NCI-H446 (cell line): Measurements from ENCODE around the gene OR14J1.
"Not testable (repeated sequence)": the region's sequence is repeated elsewhere in the genome, so short reads cannot be mapped to it uniquely, and the experiment has no call there.

Experiments used
- DNase-seq, 2 experiments: peaks; one replicate each; lab custom pipeline; 2025; lab: John Stamatoyannopoulos, UW

The OR14J1 gene

GRCh38 chr6:29301316-29301715 lies at the start of gene OR14J1:
Gene OR14J1 (plus strand): TSS chr6:29301701. CDS start chr6:29306690, 4,989 bp downstream.
- no peak for DNase-seq

GRCh38 chr6:29251736-29252135 lies 49.8 kb upstream of the OR14J1 start:
- DNase-seq = no peak

- no peak for DNase-seq
These were observed 46.0 kb upstream of the OR14J1 start for GRCh38 chr6:29255530-29255929.

GRCh38 chr6:29259721-29260120 lies 41.8 kb upstream of the OR14J1 start:
- no peak for DNase-seq

- DNase-seq = no peak
These were observed 38.5 kb upstream of the OR14J1 start for GRCh38 chr6:29263001-29263400.

GRCh38 chr6:29294499-29294914 lies 7.0 kb upstream of the OR14J1 start:
- DNase-seq = no peak

GRCh38 chr6:29295181-29295585 lies 6.3 kb upstream of the OR14J1 start:
- DNase-seq = no peak

- no peak for DNase-seq
These were observed 5.9 kb upstream of the OR14J1 start for GRCh38 chr6:29295623-29296022.

- no peak for DNase-seq
These were observed 18.4 kb downstream of the OR14J1 start for GRCh38 chr6:29319931-29320330.

GRCh38 chr6:29323332-29323731 lies 21.8 kb downstream of the OR14J1 start:
- not testable (repeated sequence) for DNase-seq

GRCh38 chr6:29325777-29326176 lies 24.3 kb downstream of the OR14J1 start:
- DNase-seq = no peak

GRCh38 chr6:29332676-29333075 lies 31.2 kb downstream of the OR14J1 start:
- no peak for DNase-seq

- no peak for DNase-seq
These were observed 34.8 kb downstream of the OR14J1 start for GRCh38 chr6:29336269-29336668.

GRCh38 chr6:29345380-29345779 lies 43.9 kb downstream of the OR14J1 start:
- DNase-seq = no peak

GRCh38 chr6:29349348-29349747 lies 47.8 kb downstream of the OR14J1 start:
- DNase-seq = not testable (repeated sequence)

- DNase-seq = no peak
These were observed 53.5 kb downstream of the OR14J1 start for GRCh38 chr6:29354980-29355379.

GRCh38 chr6:29355603-29356002 lies 54.1 kb downstream of the OR14J1 start:
- DNase-seq = no peak
